Kidney epithelial cell (primary cell): Measurements from ENCODE around the gene AKAP13. TPM values are rescaled to one million over a fixed set of nuclear protein-coding genes. Genes with fewer than 3 reads are reported as not detected.

Experiments used
- DNase-seq: peaks from one replicate; pipeline ENCODE4 v3.0.0-alpha.2; 2010; ENCODE audit warnings: low read depth
- H3K27me3 ChIP-seq: 2 replicates; pipeline ENCODE4 v1.6.0; 2011; ENCODE audit warnings: low read length; ENCODE audit not compliant: control insufficient read depth, insufficient read depth
- H3K36me3 ChIP-seq: 2 replicates; pipeline ENCODE4 v1.5.1; 2011; ENCODE audit warnings: low read length; ENCODE audit not compliant: control insufficient read depth, insufficient read depth
- H3K4me3 ChIP-seq: 2 replicates; pipeline ENCODE4 v1.5.1; 2011; ENCODE audit warnings: low read depth, mild to moderate bottlenecking, control low read depth, low read length
- CTCF ChIP-seq: IDR thresholded peaks from 2 replicates; pipeline ENCODE4 v1.5.1; 2011; ENCODE audit warnings: mild to moderate bottlenecking, moderate library complexity, low read length, control low read depth, inconsistent platforms; ENCODE audit not compliant: insufficient read depth, poor library complexity, severe bottlenecking
- total RNA-seq: library from RNA; depleted of rRNA; stranded (reverse); fragments of >200 nt; gene quantifications from 2 replicates; pipeline ENCODE4 v1.2.3, GENCODE V29; 2015

The AKAP13 gene
- total RNA-seq, 1 donor from 2014 or later = 54.0 TPM

GRCh38 chr15:85388566-85389305 lies 8.3 kb downstream of the AKAP13 start:
- Histone ChIP-seq H3K27me3 (no peaks in the 10 kb centered on the region), H3K36me3 (no peaks in the 10 kb centered on the region), H3K4me3 (no peak overlapping the region)
- no peak for DNase-seq
- no peak for TF ChIP-seq CTCF

GRCh38 chr15:85389306-85389650 lies 8.9 kb downstream of the AKAP13 start:
- no peaks in the 10 kb centered on the region for H3K36me3 ChIP-seq
- no peak for DNase-seq
- no peak overlapping the region for H3K4me3 ChIP-seq
- no peaks in the 10 kb centered on the region for H3K27me3 ChIP-seq
- no peak for TF ChIP-seq CTCF

GRCh38 chr15:85389772-85390171 lies 9.4 kb downstream of the AKAP13 start:
- no peaks in the 10 kb centered on the region for H3K27me3 ChIP-seq
- no peak for TF ChIP-seq CTCF
- H3K4me3 ChIP-seq = no peak overlapping the region
- DNase-seq = no peak
- no peaks in the 10 kb centered on the region for H3K36me3 ChIP-seq

- H3K27me3 ChIP-seq = no peaks in the 10 kb centered on the region
- no peak for DNase-seq
- H3K4me3 ChIP-seq = no peak overlapping the region
- no peaks in the 10 kb centered on the region for H3K36me3 ChIP-seq
- no peak for TF ChIP-seq CTCF
Measured at GRCh38 chr15:85393210-85393609, 12.8 kb downstream of the AKAP13 start.

GRCh38 chr15:85394554-85395333 lies 14.3 kb downstream of the AKAP13 start:
- no peak for DNase-seq
- no peak overlapping the region for H3K4me3 ChIP-seq
- no peak for TF ChIP-seq CTCF
- H3K36me3 ChIP-seq = no peaks in the 10 kb centered on the region
- no peaks in the 10 kb centered on the region for H3K27me3 ChIP-seq
